GM21423 (cell line): ENCODE results near the gene CCNG2.

Source experiments
- ATAC-seq: cut with Tn5 transposase; IDR thresholded peaks from one replicate; pipeline ENCODE4 v1.9.1; 2021; ENCODE audit warnings: mild to moderate bottlenecking, moderate library complexity; ENCODE audit not compliant: unreplicated experiment

CCNG2 gene

GRCh38 chr4:77174426-77174825, 17.4 kb downstream of the CCNG2 start:
- ATAC-seq, result no peak

DNA sequence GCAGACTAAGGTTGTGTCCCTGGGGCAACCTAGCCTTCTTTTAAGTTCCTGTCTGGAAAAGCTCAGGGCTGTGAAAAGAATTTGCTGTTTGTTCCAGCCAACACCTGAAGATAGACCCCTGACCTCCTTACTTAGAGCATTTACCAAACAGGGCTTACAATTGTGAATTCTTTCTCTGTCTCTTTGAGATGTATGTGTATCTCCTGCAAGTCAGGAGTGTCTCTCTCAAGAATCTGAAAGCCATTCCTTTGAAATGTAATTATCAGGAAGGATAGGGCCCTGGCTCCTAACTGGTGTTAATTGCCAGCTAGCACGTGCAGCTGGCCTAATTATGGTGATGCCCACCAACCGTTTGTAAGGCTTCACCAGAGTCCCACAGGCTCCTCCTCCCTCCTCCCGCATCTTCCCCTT, 18.2 kb downstream of the CCNG2 start:
- ATAC-seq, result no peak

GRCh38 chr4:77176640-77177039, 19.6 kb downstream of the CCNG2 start:
- no peak for ATAC-seq

DNA sequence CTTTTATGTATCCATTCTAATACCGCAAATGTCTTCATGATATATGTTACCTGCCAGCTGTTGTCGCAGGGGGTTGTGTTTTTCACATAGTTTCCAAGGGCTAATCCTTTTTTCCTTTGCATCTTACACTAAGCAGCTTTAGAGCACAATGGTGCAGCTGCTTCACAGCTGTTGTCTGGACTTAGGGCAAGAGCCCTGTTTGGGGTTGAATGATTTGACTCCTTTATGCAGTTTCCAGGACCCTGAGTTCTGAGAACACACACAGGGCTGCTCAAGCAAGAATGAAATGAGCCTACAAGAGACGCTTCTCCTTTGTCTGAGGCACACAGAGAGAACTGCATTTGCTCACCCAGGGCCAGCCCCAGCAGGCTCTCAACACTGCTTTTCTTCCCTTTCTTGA, 20.2 kb downstream of the CCNG2 start:
- ATAC-seq, result no peak

GRCh38 chr4:77178560-77178959, 21.6 kb downstream of the CCNG2 start:
- ATAC-seq, result no peak

GRCh38 chr4:77179519-77179918, 22.5 kb downstream of the CCNG2 start:
- ATAC-seq, result no peak

GRCh38 chr4:77181720-77182119, 24.7 kb downstream of the CCNG2 start:
- no peak for ATAC-seq

DNA sequence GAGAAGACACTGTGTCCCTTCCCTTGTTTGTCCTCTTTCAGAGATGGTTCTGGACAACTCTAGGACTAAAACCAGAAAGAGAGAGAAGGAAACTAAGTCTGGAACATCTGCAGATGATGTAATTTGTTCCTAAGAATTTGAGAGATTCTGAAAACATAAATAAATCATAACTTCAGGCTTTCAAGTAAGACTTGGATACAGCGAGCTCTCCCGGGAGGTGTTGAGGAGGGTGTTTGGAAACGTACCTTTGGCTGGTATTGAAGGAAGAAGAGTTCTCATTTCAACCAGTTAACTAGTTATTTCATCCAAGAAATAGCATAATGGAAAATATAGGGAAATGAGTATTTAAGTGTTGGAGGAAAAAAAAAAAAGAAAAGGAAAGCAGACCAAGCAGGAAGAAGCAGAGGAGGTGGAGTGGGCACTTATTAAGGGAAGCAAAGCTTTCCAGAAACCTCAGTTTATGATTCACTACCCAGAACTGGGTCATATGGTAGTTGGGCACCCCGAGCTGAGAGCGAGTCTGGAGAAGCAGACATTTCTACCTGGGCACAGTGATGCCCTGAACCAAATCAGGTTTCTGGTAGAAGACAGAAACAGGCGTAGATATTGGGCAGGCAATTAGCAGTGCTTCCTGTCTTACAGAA, 26.9 kb downstream of the CCNG2 start:
- ATAC-seq, result no peak

GRCh38 chr4:77184974-77185373, 28.0 kb downstream of the CCNG2 start:
- no peak for ATAC-seq

- ATAC-seq, result no peak
These were observed 28.7 kb downstream of the CCNG2 start for GRCh38 chr4:77185686-77186085.

DNA sequence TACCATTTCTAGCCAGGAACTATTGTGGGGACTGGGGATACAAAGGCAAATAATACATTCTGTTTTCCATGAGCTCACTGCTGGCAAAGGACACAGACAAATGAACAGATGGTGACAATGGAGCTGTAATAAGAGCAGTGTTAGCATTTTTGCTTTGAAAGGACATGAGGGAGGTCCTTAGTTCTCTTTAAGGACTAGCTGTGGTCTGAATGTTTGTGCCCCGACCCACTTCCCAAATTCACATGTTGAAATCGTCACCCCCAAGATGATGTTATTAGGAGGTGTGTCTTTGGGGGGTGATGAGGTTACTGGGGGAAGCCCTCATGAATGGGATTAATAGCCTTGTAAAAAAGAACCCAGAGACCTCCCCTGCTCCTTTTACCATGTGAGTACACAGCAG, 30.3 kb downstream of the CCNG2 start:
- no peak for ATAC-seq

- no peak for ATAC-seq
These were observed 31.7 kb downstream of the CCNG2 start for GRCh38 chr4:77188498-77189220.

GRCh38 chr4:77189412-77189811, 32.4 kb downstream of the CCNG2 start:
- ATAC-seq, result no peak

DNA sequence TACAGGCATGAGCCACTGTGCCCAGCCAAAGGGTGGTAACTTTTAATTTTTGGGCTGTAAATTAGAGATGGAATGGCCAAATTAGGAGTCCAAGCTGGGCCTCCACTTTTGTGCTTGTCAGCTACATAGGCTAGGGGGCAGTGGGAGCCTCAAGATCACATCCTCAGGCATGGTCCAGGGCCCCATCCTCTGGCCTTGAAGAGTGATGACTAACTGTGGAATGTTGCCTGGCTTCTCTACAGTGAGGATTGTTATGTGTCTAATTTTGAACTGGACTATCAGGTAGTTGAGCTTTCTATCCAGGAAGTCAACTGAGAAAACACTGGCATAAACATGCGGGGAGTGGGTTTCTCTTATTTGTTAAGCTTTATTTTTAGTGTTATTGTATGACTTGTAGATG, 33.0 kb downstream of the CCNG2 start:
- ATAC-seq, result no peak

GRCh38 chr4:77193046-77193445, 36.0 kb downstream of the CCNG2 start:
- ATAC-seq, result no peak

DNA sequence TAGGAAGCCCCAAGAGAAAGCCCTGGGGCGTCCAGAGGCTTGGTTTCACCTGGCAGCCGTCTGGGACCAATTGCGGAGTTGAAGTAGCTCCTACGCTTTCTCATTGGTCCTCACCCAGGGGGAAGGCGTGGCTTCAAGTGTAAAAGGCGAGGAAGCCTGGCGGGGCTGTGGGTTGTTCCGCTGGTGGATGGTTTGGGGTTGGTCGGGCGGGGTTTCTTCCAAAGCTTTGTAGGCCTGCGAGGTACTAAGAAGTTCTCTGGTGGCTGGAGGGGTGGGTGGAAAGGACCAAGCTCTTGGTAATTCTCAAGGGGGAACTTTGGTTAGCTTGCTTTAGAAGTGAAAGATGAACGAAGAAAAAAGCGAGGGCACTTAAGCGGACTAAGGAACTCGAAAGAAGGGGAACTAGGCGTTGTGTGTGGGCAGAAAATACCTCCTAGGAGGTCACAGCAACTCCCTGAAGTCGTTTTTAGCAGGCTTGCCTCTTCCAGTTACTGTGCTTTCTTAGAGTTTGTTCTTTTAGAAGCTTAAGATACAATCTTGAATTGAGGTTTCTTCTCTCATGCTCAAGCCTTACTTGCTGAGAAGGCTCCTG, 36.6 kb downstream of the CCNG2 start:
- peak; percentile 89 for ATAC-seq

DNA sequence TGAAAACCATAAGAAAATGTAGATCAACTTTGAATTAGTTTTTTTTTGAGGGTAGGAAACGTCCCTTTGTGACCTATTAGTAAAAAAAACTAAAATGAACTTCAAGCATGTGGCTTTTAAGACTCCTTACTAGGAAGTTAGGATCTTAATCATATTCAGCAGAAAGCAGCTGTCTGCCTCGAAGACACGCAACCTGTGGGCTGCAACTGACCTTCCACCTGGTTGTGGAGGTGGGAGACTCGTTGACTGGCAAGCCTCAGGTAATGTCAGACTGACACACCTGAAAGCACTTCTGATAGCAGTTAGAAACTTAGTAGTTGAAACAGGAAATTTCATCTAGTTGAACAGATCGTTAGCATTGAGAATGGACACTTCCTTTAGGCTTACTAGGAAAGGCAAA, 37.4 kb downstream of the CCNG2 start:
- ATAC-seq, result no peak

GRCh38 chr4:77194989-77195388, 38.0 kb downstream of the CCNG2 start:
- no peak for ATAC-seq

- ATAC-seq, result peak; percentile 37
These were observed 39.9 kb downstream of the CCNG2 start for GRCh38 chr4:77196866-77197265.

- no peak for ATAC-seq
These were observed 40.4 kb downstream of the CCNG2 start for GRCh38 chr4:77197361-77197760.

DNA sequence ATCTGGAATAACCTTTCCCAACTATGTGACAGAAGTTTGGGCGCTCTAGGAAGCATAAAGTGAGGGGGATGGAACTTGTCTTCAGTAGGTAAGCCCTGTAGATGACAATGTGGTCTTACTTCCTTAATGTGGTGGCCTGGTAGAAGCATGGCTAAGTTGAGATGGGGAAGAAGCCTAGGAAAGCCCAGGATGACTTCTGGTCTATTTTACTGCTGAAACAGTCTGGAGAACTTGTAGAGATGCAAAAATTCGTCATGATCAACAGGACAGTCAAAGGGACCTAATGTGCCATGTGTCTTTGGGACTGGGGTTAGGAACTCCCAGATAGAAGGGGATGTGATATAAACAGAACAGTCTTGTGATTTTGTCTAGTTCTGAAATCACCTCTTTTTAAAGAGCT, 40.8 kb downstream of the CCNG2 start:
- no peak for ATAC-seq

DNA sequence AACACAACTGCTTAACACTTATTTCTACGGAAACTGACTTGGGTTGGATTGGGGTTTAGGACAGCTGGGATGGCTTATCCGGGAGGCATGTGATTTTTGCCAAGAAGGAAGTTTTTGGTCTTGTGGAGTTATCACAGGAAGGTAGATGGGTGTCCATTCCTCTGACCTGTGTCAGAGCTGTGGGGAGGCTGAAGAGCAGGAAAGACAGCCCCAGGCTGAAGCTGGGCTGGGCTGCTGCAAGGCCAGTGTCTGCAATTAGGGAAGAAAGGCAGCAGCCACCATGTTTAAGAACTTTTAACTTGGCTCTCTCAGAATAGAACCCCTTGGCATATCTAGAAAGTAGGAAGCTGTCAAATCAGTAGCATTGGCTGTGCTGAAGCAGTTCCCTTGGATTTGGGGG, 42.3 kb downstream of the CCNG2 start:
- no peak for ATAC-seq
